HG03066 (cell line): ENCODE measurements around the gene SYNE2.
"Not testable (repeated sequence)": the region's sequence is repeated elsewhere in the genome, so short reads cannot be mapped to it uniquely, and the experiment has no call there.

Experiments used
- ATAC-seq: cut with Tn5 transposase; IDR thresholded peaks from one replicate; pipeline ENCODE4 v1.9.1; 2021; ENCODE audit warnings: low read depth; ENCODE audit not compliant: unreplicated experiment

Gene SYNE2

GRCh38 chr14:64012003-64012402 is 159.2 kb downstream of the SYNE2 start:
- no peak for ATAC-seq

GRCh38 chr14:64012720-64013119 is 159.9 kb downstream of the SYNE2 start:
- no peak for ATAC-seq

- ATAC-seq: no peak
Observed at GRCh38 chr14:64025479-64025878, 172.7 kb downstream of the SYNE2 start.

GRCh38 chr14:64026600-64026999 is 173.8 kb downstream of the SYNE2 start:
- ATAC-seq: no peak

- ATAC-seq: no peak
Observed at GRCh38 chr14:64035143-64035542, 182.3 kb downstream of the SYNE2 start.

- not testable (repeated sequence) for ATAC-seq
Observed at GRCh38 chr14:64037869-64038745, 185.3 kb downstream of the SYNE2 start.

- ATAC-seq: no peak
Observed at GRCh38 chr14:64038841-64039542, 186.2 kb downstream of the SYNE2 start.

- no peak for ATAC-seq
Observed at GRCh38 chr14:64040044-64040443, 187.2 kb downstream of the SYNE2 start.

GRCh38 chr14:64043296-64043695 is 190.5 kb downstream of the SYNE2 start:
- not testable (repeated sequence) for ATAC-seq

GRCh38 chr14:64045091-64045490 is 192.3 kb downstream of the SYNE2 start:
- no peak for ATAC-seq

- ATAC-seq: no peak
Observed at GRCh38 chr14:64049616-64050381, 197.0 kb downstream of the SYNE2 start.

- no peak for ATAC-seq
Observed at GRCh38 chr14:64053694-64054669, 201.2 kb downstream of the SYNE2 start.

- no peak for ATAC-seq
Observed at GRCh38 chr14:64059454-64060198, 206.8 kb downstream of the SYNE2 start.

GRCh38 chr14:64060199-64060545 is 207.4 kb downstream of the SYNE2 start:
- ATAC-seq: no peak

- ATAC-seq: no peak
Observed at GRCh38 chr14:64060648-64061096, 207.9 kb downstream of the SYNE2 start.

- ATAC-seq: no peak
Observed at GRCh38 chr14:64061115-64061514, 208.3 kb downstream of the SYNE2 start.

- ATAC-seq: no peak
Observed at GRCh38 chr14:64061706-64062105, 208.9 kb downstream of the SYNE2 start.

GRCh38 chr14:64062381-64063115 is 209.7 kb downstream of the SYNE2 start:
- ATAC-seq: no peak

GRCh38 chr14:64064447-64064846 is 211.6 kb downstream of the SYNE2 start:
- no peak for ATAC-seq
